ENCODE data around the gene ZNF280B.

- no peak for TF ChIP-seq SP1 (IDR thresholded peaks at IDR 0.05)
- TF ChIP-seq ZNF384 (IDR thresholded peaks at IDR 0.05), result no peak
- TF ChIP-seq FOXM1 (IDR thresholded peaks at IDR 0.05; ENCODE audit: borderline replicate concordance), result no peak
- no peak for TF ChIP-seq ELF4 (IDR thresholded peaks at IDR 0.05)
- no peak for TF ChIP-seq TARDBP (IDR thresholded peaks at IDR 0.05)
- TF ChIP-seq FOXA1 (IDR thresholded peaks at IDR 0.05), result no peak
- TF ChIP-seq FOXK2 (IDR thresholded peaks at IDR 0.05), result no peak
- no peak for TF ChIP-seq PKNOX1 (IDR thresholded peaks at IDR 0.05)
- no peak for TF ChIP-seq BHLHE40 (IDR thresholded peaks at IDR 0.05; ENCODE audit: borderline replicate concordance)
- TF ChIP-seq NFRKB (IDR thresholded peaks at IDR 0.05), result no peak
- no peak for TF ChIP-seq LEF1 (IDR thresholded peaks at IDR 0.05; ENCODE audit: borderline replicate concordance)
- no peak for TF ChIP-seq SUZ12 (IDR thresholded peaks at IDR 0.05)
- TF ChIP-seq CTBP1 (IDR thresholded peaks at IDR 0.05; ENCODE audit: borderline replicate concordance), result no peak
Observed at GRCh38 chr22:22454997-22455396, 53.5 kb downstream of the ZNF280B start.

Measured in HEK293T (cell line).